SW480 (cell line): ENCODE measurements around the gene DENND5B.
"Not testable (repeated sequence)": the region's sequence is repeated elsewhere in the genome, so short reads cannot be mapped to it uniquely, and the experiment has no call there.

Source experiments
- DNase-seq: peaks from one replicate; pipeline ENCODE4 v3.0.0-alpha.2; 2016; ENCODE audit warnings: low spot score

Gene DENND5B

DNA sequence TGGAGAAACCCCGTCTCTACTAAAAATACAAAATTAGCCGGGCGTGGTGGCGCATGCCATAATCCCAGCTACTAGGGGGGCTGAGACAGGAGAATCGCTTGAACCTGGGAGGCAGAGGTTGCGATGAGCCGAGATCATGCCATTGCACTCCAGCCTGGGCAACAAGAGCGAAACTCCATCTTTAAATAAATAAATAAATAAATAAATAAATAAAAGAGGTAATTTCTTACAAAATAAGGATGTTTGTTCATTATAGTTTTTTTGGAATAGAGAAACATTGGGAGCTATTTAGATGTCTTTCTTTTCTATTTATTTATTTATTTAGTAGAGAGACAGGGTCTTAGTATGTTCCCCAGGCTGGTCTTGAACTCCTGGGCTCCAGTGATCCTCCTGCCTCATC is 213.7 kb downstream of the DENND5B start:
- not testable (repeated sequence) for DNase-seq

GRCh38 chr12:31375422-31375821 is 215.5 kb downstream of the DENND5B start:
- not testable (repeated sequence) for DNase-seq

DNA sequence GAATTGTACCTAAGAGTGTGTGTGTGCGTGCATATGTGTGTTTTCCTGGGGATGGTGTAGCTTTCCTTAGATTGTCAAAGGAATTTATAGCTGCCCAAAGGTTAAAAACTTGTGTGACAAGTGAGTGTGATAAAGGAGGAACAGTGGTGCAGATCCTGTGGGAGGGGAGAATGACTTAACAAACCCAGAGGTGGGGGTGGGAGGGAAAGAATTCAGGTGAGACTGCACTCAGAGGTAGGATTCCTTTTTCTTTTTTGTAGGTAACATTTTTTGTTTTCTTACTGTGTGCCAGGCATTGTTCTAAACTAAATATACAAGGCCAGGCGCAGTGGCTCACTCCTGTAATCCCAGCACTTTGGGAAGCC is 219.7 kb downstream of the DENND5B start:
- no peak for DNase-seq

- no peak for DNase-seq
Observed at GRCh38 chr12:31370531-31371255, 220.2 kb downstream of the DENND5B start.

GRCh38 chr12:31369712-31370521 is 221.0 kb downstream of the DENND5B start:
- no peak for DNase-seq

DNA sequence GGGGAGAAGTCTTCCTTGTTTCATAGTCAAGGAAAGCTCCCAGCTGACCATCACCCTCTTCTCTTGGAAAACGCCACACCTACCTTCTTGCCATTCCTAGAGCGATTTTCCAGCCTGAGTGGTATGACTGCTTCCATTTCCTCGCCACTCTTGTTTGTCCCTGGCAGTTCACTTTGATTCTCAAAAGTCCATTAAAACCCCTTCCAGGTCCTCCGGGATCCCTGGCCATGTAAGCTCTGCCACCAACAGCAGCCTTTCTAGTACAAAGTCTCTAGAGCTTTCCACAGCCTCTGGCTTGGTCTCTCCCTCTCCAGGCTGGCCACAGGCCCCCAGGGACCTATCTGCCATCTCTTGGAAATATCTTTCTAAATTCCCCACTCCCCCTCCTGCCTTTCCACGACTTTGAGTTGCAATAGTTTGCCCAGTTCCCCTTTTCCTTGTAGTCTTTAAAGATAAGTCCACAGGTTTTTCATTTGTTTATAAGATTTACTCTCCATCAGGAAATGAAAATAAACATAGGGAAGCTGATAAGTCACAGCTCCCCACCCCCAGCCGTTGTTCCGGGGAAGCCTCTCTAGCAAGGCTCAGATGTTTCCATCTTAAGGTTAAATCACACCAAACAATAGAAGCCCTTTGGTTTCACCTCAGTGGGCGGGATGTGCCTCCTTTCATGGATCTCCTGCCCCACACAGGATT is 222.1 kb downstream of the DENND5B start:
- DNase-seq: no peak

GRCh38 chr12:31366104-31366621 is 224.8 kb downstream of the DENND5B start:
- DNase-seq: no peak

GRCh38 chr12:31363831-31364230 is 227.1 kb downstream of the DENND5B start:
- no peak for DNase-seq

DNA sequence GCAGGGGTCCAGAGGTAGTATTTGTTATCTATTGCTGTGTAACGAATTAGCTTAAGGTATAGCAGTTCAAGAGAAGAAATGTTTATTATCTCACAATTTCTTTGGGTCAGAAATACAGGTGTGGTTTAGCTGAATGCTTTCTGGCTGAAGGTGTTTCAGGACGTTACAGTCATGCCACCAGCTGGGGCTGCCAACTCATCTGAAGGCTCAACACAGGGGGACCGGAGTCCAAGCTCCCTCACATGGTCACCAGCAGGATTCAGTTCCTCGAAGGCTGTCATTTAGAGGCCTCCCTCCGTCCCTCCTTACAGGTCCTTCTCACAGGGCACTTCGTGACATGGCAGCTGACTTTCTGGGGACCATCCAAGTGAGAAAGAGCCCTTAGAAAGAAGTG is 227.5 kb downstream of the DENND5B start:
- DNase-seq: no peak

DNA sequence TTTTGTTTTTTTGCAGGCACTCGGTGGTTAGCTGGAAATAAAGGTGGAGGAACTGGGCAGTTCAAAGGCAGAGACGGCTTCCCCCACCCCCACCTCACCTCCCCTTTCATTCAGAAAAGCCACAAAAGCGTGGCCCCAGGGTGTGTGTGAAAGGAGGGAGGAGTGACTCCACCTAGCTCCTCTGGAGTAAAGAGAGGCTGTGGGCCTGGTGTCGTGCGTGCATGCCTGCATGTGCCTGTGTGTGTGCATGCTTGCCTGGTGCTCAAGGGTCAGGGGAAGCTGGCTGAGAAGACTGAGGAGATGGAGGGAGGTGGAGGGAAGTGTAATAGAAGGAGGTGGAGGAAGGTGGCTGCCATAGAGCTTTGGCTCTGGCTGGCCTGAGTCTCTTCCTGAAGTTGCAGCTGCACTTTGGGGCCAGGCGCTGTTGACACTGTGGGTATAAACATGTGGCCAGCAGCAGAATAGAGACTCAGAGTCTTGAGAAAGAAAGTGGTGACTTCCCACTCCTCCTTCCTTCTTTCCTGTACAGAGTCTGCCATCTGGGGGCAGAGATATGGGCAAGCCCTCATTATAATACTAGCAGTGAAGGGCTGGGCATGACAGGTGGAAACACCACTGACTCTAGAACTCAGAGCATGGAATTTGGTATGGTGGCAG is 228.0 kb downstream of the DENND5B start:
- DNase-seq: peak; percentile 75

GRCh38 chr12:31362115-31362758 is 228.7 kb downstream of the DENND5B start:
- peak; percentile 83 for DNase-seq

DNA sequence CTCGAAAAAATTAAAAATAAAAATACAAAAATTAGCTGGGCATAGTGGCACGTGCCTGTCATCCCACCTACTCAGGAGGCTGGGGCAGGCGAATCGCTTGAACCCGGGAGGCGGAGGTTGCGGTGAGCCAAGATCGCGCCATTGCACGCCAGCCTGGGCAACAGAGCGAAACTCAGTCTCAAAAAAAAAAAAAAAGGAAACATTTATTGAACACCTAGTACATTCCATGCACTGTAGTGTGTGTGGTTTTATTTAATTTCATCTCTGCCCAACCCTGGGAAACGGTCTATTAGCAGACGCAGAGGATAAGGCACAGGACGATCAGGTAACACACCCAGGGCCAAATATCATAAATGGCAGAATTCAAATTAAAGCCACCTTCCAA is 229.2 kb downstream of the DENND5B start:
- no peak for DNase-seq

DNA sequence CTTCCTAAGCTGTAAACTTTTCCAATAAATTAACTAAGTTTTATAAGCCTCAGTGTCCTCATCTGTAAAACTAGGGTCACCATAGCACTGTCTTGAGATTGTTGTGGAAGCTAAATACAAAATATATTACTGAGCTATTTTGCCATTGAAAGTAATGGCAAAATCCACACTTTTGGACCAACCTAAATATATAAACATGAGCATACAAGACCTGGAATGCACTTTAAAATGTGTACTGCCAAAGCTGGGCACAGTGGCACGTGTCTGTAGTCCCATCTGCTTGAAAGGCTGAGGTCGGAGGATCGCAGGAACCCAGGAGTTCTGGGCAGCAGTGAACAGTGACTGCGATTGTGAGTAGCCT is 235.2 kb downstream of the DENND5B start:
- no peak for DNase-seq

DNA sequence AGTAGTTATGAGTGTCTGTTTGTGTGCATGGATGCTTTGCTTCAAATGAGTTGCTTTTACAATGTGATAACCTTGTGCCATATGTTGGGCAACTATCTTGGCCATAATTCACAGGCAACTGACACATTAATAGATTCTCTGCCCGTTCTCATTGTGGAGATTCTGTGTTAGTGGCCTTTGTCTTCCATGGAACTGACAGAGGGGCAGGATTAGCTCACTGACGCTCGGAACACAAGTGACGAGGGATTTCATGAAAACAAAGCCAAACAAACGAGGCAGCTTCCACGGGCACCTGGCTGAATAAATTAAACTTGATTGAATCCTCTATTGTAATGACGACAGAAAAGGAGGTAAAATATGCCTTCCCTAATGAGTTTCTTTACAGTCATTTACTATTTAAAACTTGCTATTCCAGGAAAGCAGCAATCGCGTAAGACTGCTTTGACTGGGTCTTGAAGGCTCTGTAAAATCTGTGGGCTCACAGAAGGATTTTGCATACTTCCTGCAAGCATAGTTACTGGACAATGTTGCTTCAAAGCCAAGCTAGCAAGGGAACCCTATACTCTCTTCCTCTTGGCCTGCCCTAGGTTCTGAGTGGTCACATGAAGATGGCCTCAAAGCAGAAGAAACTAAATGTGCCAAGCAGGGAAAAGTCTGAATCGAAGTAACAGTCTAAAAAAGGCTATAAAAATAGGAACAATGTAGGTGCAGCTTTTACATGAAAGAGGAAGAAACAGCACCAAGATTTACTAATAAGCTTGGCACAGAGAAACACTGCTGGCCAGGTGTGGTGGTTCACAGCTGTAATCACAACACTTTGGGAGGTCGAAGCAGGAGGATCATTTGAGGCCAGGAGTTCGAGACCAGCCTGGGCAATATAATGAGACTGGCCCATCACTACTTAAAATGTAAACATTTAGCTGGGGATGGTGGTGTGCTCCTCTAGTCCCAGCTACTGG is 236.9 kb downstream of the DENND5B start:
- no peak for DNase-seq

DNA sequence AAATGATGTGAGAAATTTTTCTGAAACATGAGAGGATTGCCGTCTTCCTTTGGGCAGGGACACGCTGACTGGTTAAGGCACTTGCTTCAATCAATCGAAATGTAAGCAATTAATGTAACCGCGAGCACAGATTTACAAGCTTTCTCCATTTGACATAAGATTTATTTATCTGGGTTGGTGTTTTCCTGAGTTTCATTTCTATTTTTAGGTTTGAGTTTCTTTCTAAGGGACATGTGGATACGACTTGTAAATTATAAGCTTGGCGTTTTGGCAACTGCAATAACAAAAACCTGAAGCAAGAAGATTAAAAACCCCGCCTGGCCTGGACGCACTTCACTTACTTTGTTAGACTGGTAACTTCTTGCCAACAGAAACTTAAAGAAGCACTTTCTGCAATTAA is 244.7 kb downstream of the DENND5B start:
- DNase-seq: no peak

DNA sequence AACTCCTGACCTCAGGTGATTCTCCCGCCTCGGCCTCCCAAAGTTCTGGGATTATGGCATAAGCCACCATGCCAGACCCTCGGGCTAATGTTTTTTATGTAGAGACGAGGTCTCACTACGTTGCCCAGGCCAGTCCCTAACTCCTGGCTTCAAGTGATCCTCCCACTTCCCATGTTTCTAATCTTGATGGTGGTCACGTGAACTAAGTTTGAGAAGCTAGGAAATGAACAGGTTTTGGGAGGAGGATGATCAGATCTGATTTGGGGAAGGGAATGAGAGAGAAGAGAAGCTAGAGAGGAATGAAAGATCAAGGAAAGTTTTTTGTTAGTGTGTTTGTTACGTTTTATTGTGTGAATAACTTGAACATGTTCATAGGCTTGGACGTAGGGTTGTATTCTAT is 247.8 kb downstream of the DENND5B start:
- no peak for DNase-seq

GRCh38 chr12:31342286-31342685 is 248.7 kb downstream of the DENND5B start:
- DNase-seq: no peak

- DNase-seq: no peak
Observed at GRCh38 chr12:31339831-31340622, 250.9 kb downstream of the DENND5B start.

GRCh38 chr12:31337952-31338351 is 253.0 kb downstream of the DENND5B start:
- DNase-seq: no peak
